Measurements from ENCODE around the gene MEGF9. TPM values are rescaled to one million over a fixed set of nuclear protein-coding genes. Genes with fewer than 3 reads are reported as not detected.

MEGF9 gene
- total RNA-seq, 1 experiment from 2014 or later, result 8.3 TPM

- Histone ChIP-seq H3K9me3 (ENCODE audit: control insufficient read depth in 1 of 2, insufficient read depth in 1 of 2, low read depth in 1 of 2, low read length in 2 of 2) (no peaks in the 10 kb centered on the region), H3K4me2 (ENCODE audit: low read length) (no peak overlapping the region), H2AFZ (ENCODE audit: low read depth, low read length, poor library complexity, severe bottlenecking) (no peak overlapping the region), H3K9ac (ENCODE audit: low read length) (no peak overlapping the region), H3K9me2 (ENCODE audit: insufficient read depth) (0 out of 2 replicates have a peak, but pooled peaks cover 5% of the 10 kb centered on the region), H3K27ac (ENCODE audit: low read depth, low read length) (no peak overlapping the region), H3K4me3 (replicated peaks in 1 of 2; ENCODE audit: low read depth in 1 of 2, low read length in 2 of 2) (no peak overlapping the region), H3K36me3 (ENCODE audit: control insufficient read depth in 1 of 2, insufficient read depth in 2 of 2, low read length in 2 of 2) (no peaks in the 10 kb centered on the region), H3K4me1 (ENCODE audit: control insufficient read depth in 1 of 2, insufficient read depth in 2 of 2, low read length in 2 of 2) (no peaks in the 10 kb centered on the region), H3K79me2 (ENCODE audit: insufficient read depth, low read length) (no peaks in the 10 kb centered on the region), H4K20me1 (ENCODE audit: insufficient read depth) (no peaks in the 10 kb centered on the region), H3K27me3 (ENCODE audit: insufficient read depth, low read length) (no peaks in the 10 kb centered on the region)
- BruUV-seq (replicated peaks), result no TSS peak
- no peak for ATAC-seq
- TF ChIP-seq YY1 (IDR thresholded peaks at IDR 0.05; ENCODE audit: extremely low read depth, insufficient replicate concordance, low read depth, low read length), result no peak
- TF ChIP-seq FOSL1 (IDR thresholded peaks at IDR 0.05; ENCODE audit: low read depth), result no peak
- CTCF ChIA-PET, result interaction anchor here (1.9 kb wide), 1 partner anchor 241 kb away, joined by 5 read pairs; no protein-coding TSS in a partner anchor
- intact Hi-C loops (cut with micrococcal nuclease), result loop anchor here (5.0 kb wide), 1 partner anchor 123 kb away; no protein-coding TSS in a partner anchor
- RAD21 ChIA-PET (ENCODE audit: low non-redundant PET in 1 of 2, low total read pairs in 2 of 2, uncharacterized antibody in 2 of 2, unreplicated experiment in 2 of 2), result no interaction called here
- no peak for DNase-seq (ENCODE audit: low read depth, low spot score)
- POLR2A ChIA-PET, result no interaction called here
Measured at GRCh38 chr9:120740132-120740531, 25.9 kb upstream of the MEGF9 start.

GRCh38 chr9:120737416-120738165 lies 23.3 kb upstream of the MEGF9 start:
- H3K36me3 ChIP-seq (ENCODE audit: control insufficient read depth in 1 of 2, insufficient read depth in 2 of 2, low read length in 2 of 2), result no peaks in the 10 kb centered on the region
- H3K27ac ChIP-seq (ENCODE audit: low read depth, low read length), result no peak overlapping the region
- CTCF ChIA-PET, result no interaction called here
- POLR2A ChIA-PET, result no interaction called here
- no peaks in the 10 kb centered on the region for H4K20me1 ChIP-seq (ENCODE audit: insufficient read depth)
- no peak overlapping the region for H3K9ac ChIP-seq (ENCODE audit: low read length)
- no peaks in the 10 kb centered on the region for H3K4me1 ChIP-seq (ENCODE audit: control insufficient read depth in 1 of 2, insufficient read depth in 2 of 2, low read length in 2 of 2)
- TF ChIP-seq EZH2phosphoT487 (IDR thresholded peaks at IDR 0.05; ENCODE audit: borderline replicate concordance), result no peak
- TF ChIP-seq ELF1 (IDR thresholded peaks at IDR 0.05; ENCODE audit: borderline replicate concordance, low read depth), result no peak
- TF ChIP-seq, protein P1, sequence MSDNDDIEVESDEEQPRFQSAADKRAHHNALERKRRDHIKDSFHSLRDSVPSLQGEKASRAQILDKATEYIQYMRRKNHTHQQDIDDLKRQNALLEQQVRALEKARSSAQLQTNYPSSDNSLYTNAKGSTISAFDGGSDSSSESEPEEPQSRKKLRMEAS (IDR thresholded peaks at IDR 0.05), result no peak
- no peak for TF ChIP-seq CEBPB (IDR thresholded peaks at IDR 0.05; ENCODE audit: low read depth)
- no peak for TF ChIP-seq SRF (IDR thresholded peaks at IDR 0.05; ENCODE audit: low read depth)
- RAD21 ChIA-PET (ENCODE audit: low non-redundant PET in 1 of 2, low total read pairs in 2 of 2, uncharacterized antibody in 2 of 2, unreplicated experiment in 2 of 2), result interaction anchor here in 1 of 2 experiments (0.6 kb wide), 1 partner anchor 810 kb away, joined by 4 read pairs; no protein-coding TSS in a partner anchor
- H3K4me3 ChIP-seq (replicated peaks in 1 of 2; ENCODE audit: low read depth in 1 of 2, low read length in 2 of 2), result no peak overlapping the region
- no peak overlapping the region for H2AFZ ChIP-seq (ENCODE audit: low read depth, low read length, poor library complexity, severe bottlenecking)
- BruUV-seq (replicated peaks), result no TSS peak
- ATAC-seq (no peak), DNase-seq (ENCODE audit: low read depth, low spot score) (no peak)
- no peaks in the 10 kb centered on the region for H3K27me3 ChIP-seq (ENCODE audit: insufficient read depth, low read length)
- H3K9me3 ChIP-seq (ENCODE audit: control insufficient read depth in 1 of 2, insufficient read depth in 1 of 2, low read depth in 1 of 2, low read length in 2 of 2), result no peaks in the 10 kb centered on the region
- H3K9me2 ChIP-seq (ENCODE audit: insufficient read depth), result 0 out of 2 replicates have a peak, but pooled peaks cover 7% of the 10 kb centered on the region
- intact Hi-C loops (cut with micrococcal nuclease), result no loop called here
- no peak overlapping the region for H3K4me2 ChIP-seq (ENCODE audit: low read length)
- no peaks in the 10 kb centered on the region for H3K79me2 ChIP-seq (ENCODE audit: insufficient read depth, low read length)
